MCF 10A (cell line): ENCODE measurements around the gene MATCAP1. TPM values are rescaled to one million over a fixed set of nuclear protein-coding genes. Genes with fewer than 3 reads are reported as not detected.
A peak's percentile ranks its signal among the peaks of the same experiment; 100 is the strongest.

Experiments
- BruUV-seq: library from RNA; stranded (reverse); fragments of 400-500 nt; replicated peaks from 2 replicates; lab custom pipeline; 2021; lab: Mats Ljungman, UMichigan
- CTCF ChIA-PET: fragments of 300-600 bp; sonication (Branson Sonifier 250); formaldehyde crosslinking; extraction: SDS; loops from one replicate; lab custom pipeline; 2021; ENCODE audit warnings: antibody characterized with exemption, inconsistent platforms; lab: Yijun Ruan, JAX
- POLR2A ChIA-PET: fragments of 300-600, 350-650 bp; sonication (Branson Sonifier 250); formaldehyde crosslinking; extraction: SDS; loops from one replicate; lab custom pipeline; 2020; ENCODE audit warnings: antibody characterized with exemption, inconsistent platforms; lab: Yijun Ruan, JAX
- DNase-seq: peaks from one replicate; pipeline ENCODE4 v3.0.0-alpha.2; 2018; ENCODE audit not compliant: unreplicated experiment
- H3K27ac Mint-ChIP-seq: one replicate; pipeline ENCODE4 v1.8.0; 2022; ENCODE audit warnings: mild to moderate bottlenecking, low read depth, mixed read lengths; ENCODE audit not compliant: unreplicated experiment
- H3K27me3 Mint-ChIP-seq: one replicate; pipeline ENCODE4 v1.8.0; 2022; ENCODE audit warnings: mixed read lengths; ENCODE audit not compliant: insufficient read depth, unreplicated experiment
- H3K36me3 Mint-ChIP-seq: one replicate; pipeline ENCODE4 v1.8.0; 2022; ENCODE audit warnings: mild to moderate bottlenecking, moderate library complexity, mixed read lengths; ENCODE audit not compliant: insufficient read depth, unreplicated experiment
- H3K4me1 Mint-ChIP-seq: one replicate; pipeline ENCODE4 v1.8.0; 2022; ENCODE audit warnings: mixed read lengths; ENCODE audit not compliant: insufficient read depth, unreplicated experiment
- H3K4me3 Mint-ChIP-seq: one replicate; pipeline ENCODE4 v1.8.0; 2022; ENCODE audit warnings: mild to moderate bottlenecking, moderate library complexity, mixed read lengths; ENCODE audit not compliant: unreplicated experiment
- H3K9me3 Mint-ChIP-seq: one replicate; pipeline ENCODE4 v1.8.0; 2022; ENCODE audit warnings: mixed read lengths; ENCODE audit not compliant: unreplicated experiment
- intact Hi-C: fragments of 100-400 bp; cut with micrococcal nuclease; formaldehyde crosslinking; loops from 2 replicates; pipeline ENCODE4 v1.14.1; 2022
- total RNA-seq: library from RNA; stranded (reverse); gene quantifications from 2 replicates; pipeline ENCODE4 v1.2.3, GENCODE V29; 2022
- TF ChIP-seq, protein P1 (sequence below): fragments of 200-600 bp; IDR thresholded peaks from one replicate; pipeline ENCODE4 v1.8.0; 2022; ENCODE audit warnings: antibody characterized with exemption, mild to moderate bottlenecking; ENCODE audit not compliant: unreplicated experiment

Gene MATCAP1
- total RNA-seq, 1 experiment from 2014 or later = 18.1 TPM

GRCh38 chr16:67184995-67185650 is 1.4 kb upstream of the MATCAP1 start:
- intact Hi-C loops = loop anchor here (1.0 to 5.0 kb wide), 3 partner anchors 208 to 288 kb away; no protein-coding TSS in a partner anchor
- no peaks in the 10 kb centered on the region for H3K27me3 Mint-ChIP-seq
- CTCF ChIA-PET = interaction anchor here (0.5 to 2.2 kb wide), 26 partner anchors 9 to 541 kb away, joined by 3 to 12 read pairs (median 4); partner anchors contain the start of genes CES4A, ELMO3, FBXL8 and TRADD
- H3K27ac Mint-ChIP-seq = no peak overlapping the region
- peaks cover 5% of the 10 kb centered on the region for H3K4me1 Mint-ChIP-seq
- H3K4me3 Mint-ChIP-seq = no peak overlapping the region
- no peaks in the 10 kb centered on the region for H3K9me3 Mint-ChIP-seq
- TF ChIP-seq, protein P1, sequence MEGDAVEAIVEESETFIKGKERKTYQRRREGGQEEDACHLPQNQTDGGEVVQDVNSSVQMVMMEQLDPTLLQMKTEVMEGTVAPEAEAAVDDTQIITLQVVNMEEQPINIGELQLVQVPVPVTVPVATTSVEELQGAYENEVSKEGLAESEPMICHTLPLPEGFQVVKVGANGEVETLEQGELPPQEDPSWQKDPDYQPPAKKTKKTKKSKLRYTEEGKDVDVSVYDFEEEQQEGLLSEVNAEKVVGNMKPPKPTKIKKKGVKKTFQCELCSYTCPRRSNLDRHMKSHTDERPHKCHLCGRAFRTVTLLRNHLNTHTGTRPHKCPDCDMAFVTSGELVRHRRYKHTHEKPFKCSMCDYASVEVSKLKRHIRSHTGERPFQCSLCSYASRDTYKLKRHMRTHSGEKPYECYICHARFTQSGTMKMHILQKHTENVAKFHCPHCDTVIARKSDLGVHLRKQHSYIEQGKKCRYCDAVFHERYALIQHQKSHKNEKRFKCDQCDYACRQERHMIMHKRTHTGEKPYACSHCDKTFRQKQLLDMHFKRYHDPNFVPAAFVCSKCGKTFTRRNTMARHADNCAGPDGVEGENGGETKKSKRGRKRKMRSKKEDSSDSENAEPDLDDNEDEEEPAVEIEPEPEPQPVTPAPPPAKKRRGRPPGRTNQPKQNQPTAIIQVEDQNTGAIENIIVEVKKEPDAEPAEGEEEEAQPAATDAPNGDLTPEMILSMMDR = peak; percentile 71
- no TSS peak for BruUV-seq
- DNase-seq = peak; percentile 85
- H3K36me3 Mint-ChIP-seq = no peaks in the 10 kb centered on the region
- POLR2A ChIA-PET = interaction anchor here (0.7 to 4.9 kb wide), 10 partner anchors 10 to 200 kb away, joined by 3 to 46 read pairs (median 3); partner anchors contain the start of genes CES4A, FBXL8 and TRADD

DNA sequence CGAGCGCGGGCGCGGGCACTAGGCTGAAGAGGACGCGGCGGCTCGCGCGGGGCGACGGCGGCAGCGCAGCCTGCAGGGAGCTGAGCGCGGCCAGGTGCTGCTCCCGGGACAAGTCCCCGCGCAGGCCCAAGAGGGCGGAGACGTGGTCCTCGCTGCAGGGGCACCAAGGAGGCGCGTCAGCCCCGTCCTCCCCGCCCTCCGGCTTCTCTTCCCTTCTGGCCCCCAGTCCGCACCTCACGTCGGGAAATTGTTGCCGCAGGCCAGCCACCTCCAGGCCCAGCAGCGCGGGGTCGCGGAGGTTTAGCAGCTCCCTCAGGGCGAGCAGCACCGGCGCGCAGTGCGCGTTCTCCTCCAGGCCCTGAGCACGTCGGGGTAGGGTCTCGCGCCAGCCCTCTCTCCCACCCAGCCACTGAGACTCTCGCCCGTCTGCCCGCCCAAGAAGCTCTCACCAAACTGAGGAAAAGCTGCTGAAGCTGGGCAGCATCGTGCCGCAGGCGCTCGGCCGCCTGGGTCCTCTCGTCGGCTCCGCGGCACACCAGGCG is 761 bp upstream of the MATCAP1 start:
- POLR2A ChIA-PET = interaction anchor here (0.7 to 4.9 kb wide), 13 partner anchors 10 to 196 kb away, joined by 3 to 46 read pairs (median 3); partner anchors contain the start of genes CES4A, FBXL8, FHOD1 and NOL3
- no TSS peak for BruUV-seq
- intact Hi-C loops = loop anchor here (2.0 to 5.0 kb wide), 2 partner anchors 208 to 287 kb away; no protein-coding TSS in a partner anchor

DNA sequence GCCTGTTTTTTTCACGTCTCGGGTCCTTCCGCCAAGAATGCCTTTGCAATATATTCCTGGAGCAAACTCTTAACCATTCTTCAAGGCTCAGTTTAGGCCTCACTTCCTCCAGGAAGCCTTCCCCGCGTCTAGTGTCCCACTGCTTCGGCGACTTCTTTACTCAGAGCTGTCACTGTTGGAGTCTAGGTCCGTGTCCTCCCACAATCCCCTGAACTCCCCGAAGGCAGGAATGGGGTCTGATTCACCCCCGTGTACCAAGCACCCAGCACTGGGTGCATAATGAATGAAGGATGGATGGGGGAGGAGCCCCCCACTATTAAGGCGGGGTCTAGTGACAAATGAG is 508 bp downstream of the MATCAP1 start:
- no peak overlapping the region for H3K27ac Mint-ChIP-seq
- H3K4me3 Mint-ChIP-seq = no peak overlapping the region
- H3K27me3 Mint-ChIP-seq = no peaks in the 10 kb centered on the region
- peaks cover 8% of the 10 kb centered on the region for H3K36me3 Mint-ChIP-seq
- H3K4me1 Mint-ChIP-seq = peaks cover 13% of the 10 kb centered on the region
- POLR2A ChIA-PET = interaction anchor here (0.8 to 4.9 kb wide), 12 partner anchors 9 to 128 kb away, joined by 3 to 46 read pairs (median 7); partner anchors contain the start of genes ELMO3, FBXL8, FHOD1 and NOL3
- intact Hi-C loops = loop anchor here (5.0 kb wide), 1 partner anchor 286 kb away; no protein-coding TSS in a partner anchor
- no peaks in the 10 kb centered on the region for H3K9me3 Mint-ChIP-seq
- CTCF ChIA-PET = interaction anchor here (0.6 to 1.9 kb wide), 4 partner anchors 8 to 26 kb away, joined by 3 to 8 read pairs (median 4); partner anchors contain the start of gene ELMO3
- no peak for DNase-seq
- TF ChIP-seq, protein P1 = no peak
- no TSS peak for BruUV-seq

More for the DNA sequence above, 761 bp upstream of the MATCAP1 start:
- CTCF ChIA-PET = interaction anchor here (0.5 to 2.2 kb wide), 18 partner anchors 9 to 541 kb away, joined by 3 to 12 read pairs (median 4); partner anchors contain the start of genes CES4A, ELMO3, FBXL8 and TRADD
- Mint-ChIP-seq H3K27ac (no peak overlapping the region), H3K36me3 (no peaks in the 10 kb centered on the region), H3K4me1 (peaks cover 5% of the 10 kb centered on the region), H3K4me3 (no peak overlapping the region), H3K27me3 (no peaks in the 10 kb centered on the region), H3K9me3 (no peaks in the 10 kb centered on the region)
- TF ChIP-seq, protein P1 = no peak
- no peak for DNase-seq
